Neutrophil (primary cell): ENCODE data around the gene DUSP3.

Source experiments
- H3K27ac ChIP-seq: fragments of 200-600 bp; sonication (generic); 2 replicates; pipeline ENCODE4 v1.5.1; 2016; ENCODE audit warnings: mild to moderate bottlenecking, moderate library complexity
- H3K27me3 ChIP-seq: fragments of 200-600 bp; sonication (generic); 2 replicates; pipeline ENCODE4 v1.6.0; 2016; ENCODE audit warnings: mild to moderate bottlenecking
- H3K36me3 ChIP-seq: fragments of 200-600 bp; sonication (generic); 2 replicates; pipeline ENCODE4 v1.5.1; 2017
- H3K4me1 ChIP-seq, 2 experiments: fragments of 200-600 bp in 1 of 2; sonication (generic) in 1 of 2; 1 replicate in 1 of 2; 2 replicates in 1 of 2; pipeline versions ENCODE4 v1.5.1 to v1.6.1; 2013 to 2016; ENCODE audit warnings: low read depth in 1 of 2, low read length in 1 of 2, mild to moderate bottlenecking in 1 of 2, moderate library complexity in 1 of 2; ENCODE audit not compliant: control insufficient read depth in 1 of 2, insufficient read depth in 1 of 2
- H3K4me3 ChIP-seq, 2 experiments: fragments of 200-600 bp in 1 of 2; sonication (generic) in 1 of 2; 1 replicate in 1 of 2; 2 replicates in 1 of 2; pipeline ENCODE4 v1.5.1; 2013 to 2016; ENCODE audit warnings: low read depth in 1 of 2, low read length in 1 of 2, mild to moderate bottlenecking in 1 of 2, moderate library complexity in 1 of 2
- H3K9me3 ChIP-seq: fragments of 200-600 bp; sonication (generic); 2 replicates; pipeline ENCODE4 v1.5.1; 2016
- TF ChIP-seq, protein P1 (sequence below): fragments of 200-600 bp; sonication (generic); IDR thresholded peaks from 2 replicates; pipeline ENCODE4 v1.5.1; 2016; ENCODE audit warnings: antibody characterized with exemption

DUSP3 gene

DNA sequence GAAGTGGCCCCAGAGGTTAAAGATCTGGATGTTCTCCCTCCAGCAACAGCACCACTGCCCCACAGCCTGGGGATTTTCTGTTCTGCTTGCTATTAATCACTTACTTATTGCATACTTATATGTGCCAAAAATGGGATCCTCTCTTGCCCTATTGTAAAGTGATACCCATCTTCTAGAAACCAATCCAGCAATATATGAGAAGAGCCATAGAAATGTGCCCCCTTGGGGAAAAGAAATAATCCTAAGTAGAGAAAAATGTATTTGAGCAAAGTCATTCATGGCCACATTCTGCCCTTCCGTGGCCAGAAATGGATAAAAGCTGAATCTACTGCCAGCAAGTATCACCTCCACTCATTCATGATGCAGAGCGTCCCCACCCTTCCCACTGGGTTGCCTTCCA is 41.1 kb downstream of the DUSP3 start:
- Histone ChIP-seq H3K9me3 (no peaks in the 10 kb centered on the region), H3K27ac (no peak overlapping the region), H3K36me3 (no peaks in the 10 kb centered on the region), H3K4me3 (no peak overlapping the region), H3K4me1 (no peaks in the 10 kb centered on the region), H3K27me3 (peaks cover 22% of the 10 kb centered on the region)
- TF ChIP-seq, protein P1, sequence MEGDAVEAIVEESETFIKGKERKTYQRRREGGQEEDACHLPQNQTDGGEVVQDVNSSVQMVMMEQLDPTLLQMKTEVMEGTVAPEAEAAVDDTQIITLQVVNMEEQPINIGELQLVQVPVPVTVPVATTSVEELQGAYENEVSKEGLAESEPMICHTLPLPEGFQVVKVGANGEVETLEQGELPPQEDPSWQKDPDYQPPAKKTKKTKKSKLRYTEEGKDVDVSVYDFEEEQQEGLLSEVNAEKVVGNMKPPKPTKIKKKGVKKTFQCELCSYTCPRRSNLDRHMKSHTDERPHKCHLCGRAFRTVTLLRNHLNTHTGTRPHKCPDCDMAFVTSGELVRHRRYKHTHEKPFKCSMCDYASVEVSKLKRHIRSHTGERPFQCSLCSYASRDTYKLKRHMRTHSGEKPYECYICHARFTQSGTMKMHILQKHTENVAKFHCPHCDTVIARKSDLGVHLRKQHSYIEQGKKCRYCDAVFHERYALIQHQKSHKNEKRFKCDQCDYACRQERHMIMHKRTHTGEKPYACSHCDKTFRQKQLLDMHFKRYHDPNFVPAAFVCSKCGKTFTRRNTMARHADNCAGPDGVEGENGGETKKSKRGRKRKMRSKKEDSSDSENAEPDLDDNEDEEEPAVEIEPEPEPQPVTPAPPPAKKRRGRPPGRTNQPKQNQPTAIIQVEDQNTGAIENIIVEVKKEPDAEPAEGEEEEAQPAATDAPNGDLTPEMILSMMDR: no peak

GRCh38 chr17:43736389-43736788 is 42.4 kb downstream of the DUSP3 start:
- Histone ChIP-seq H3K9me3 (no peaks in the 10 kb centered on the region), H3K4me1 (no peaks in the 10 kb centered on the region), H3K27ac (no peak overlapping the region), H3K36me3 (no peaks in the 10 kb centered on the region), H3K4me3 (no peak overlapping the region), H3K27me3 (peaks cover 22% of the 10 kb centered on the region)
- TF ChIP-seq, protein P1: no peak

DNA sequence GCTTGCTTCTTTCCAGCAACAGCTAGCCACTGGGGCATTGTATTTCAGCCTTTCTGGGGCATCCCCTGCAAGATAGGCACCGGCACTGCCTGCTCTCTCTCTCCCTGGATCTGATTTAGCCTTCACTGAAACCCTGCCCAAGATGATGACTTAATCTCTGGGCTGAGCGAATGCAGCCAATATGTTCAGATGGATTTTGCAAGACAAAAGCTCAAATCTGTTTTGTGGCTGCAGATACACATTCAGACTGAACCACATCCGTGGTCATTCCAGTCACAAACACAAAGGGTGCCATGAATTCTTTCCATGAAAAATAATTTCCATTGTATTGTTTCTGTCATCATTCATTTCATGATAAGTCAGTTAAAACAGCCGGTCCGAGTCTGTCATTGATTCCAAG is 44.4 kb downstream of the DUSP3 start:
- Histone ChIP-seq H3K27ac (no peak overlapping the region), H3K4me1 (no peaks in the 10 kb centered on the region), H3K27me3 (peaks cover 22% of the 10 kb centered on the region), H3K9me3 (no peaks in the 10 kb centered on the region), H3K36me3 (no peaks in the 10 kb centered on the region), H3K4me3 (no peak overlapping the region)
- TF ChIP-seq, protein P1: no peak

DNA sequence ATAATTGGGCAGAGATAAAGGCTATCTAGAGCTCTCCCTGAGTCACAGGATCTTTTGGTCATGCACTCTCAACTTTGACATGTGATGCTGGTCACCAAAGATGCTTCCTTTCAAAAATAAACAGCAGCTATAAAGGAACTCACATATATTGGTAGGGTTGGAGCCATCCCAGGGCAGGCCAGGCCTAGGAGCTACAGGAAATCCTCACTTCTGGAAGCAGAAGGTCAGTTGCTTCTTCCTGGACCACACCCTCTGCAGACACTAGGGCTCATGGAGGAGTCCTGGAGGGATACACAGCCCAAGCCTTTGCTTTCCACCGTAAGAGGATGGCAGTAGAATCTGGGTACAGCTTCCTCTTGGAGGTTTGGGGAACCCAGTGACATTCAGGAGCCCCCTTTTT is 44.8 kb downstream of the DUSP3 start:
- Histone ChIP-seq H3K36me3 (no peaks in the 10 kb centered on the region), H3K4me3 (no peak overlapping the region), H3K27me3 (peaks cover 22% of the 10 kb centered on the region), H3K4me1 (no peaks in the 10 kb centered on the region), H3K9me3 (no peaks in the 10 kb centered on the region), H3K27ac (no peak overlapping the region)
- TF ChIP-seq, protein P1: no peak

- Histone ChIP-seq H3K4me1 (no peaks in the 10 kb centered on the region), H3K9me3 (no peaks in the 10 kb centered on the region), H3K27me3 (peaks cover 22% of the 10 kb centered on the region), H3K4me3 (no peak overlapping the region), H3K36me3 (no peaks in the 10 kb centered on the region), H3K27ac (no peak overlapping the region)
- TF ChIP-seq, protein P1: no peak
These were observed 45.8 kb downstream of the DUSP3 start for GRCh38 chr17:43732958-43733357.

- no peak overlapping the region for H3K27ac ChIP-seq
- no peaks in the 10 kb centered on the region for H3K9me3 ChIP-seq
- H3K27me3 ChIP-seq: no peaks in the 10 kb centered on the region
- H3K36me3 ChIP-seq: no peaks in the 10 kb centered on the region
- TF ChIP-seq, protein P1: no peak
- H3K4me3 ChIP-seq: no peak overlapping the region
- H3K4me1 ChIP-seq: no peaks in the 10 kb centered on the region
These were observed 50.7 kb downstream of the DUSP3 start for GRCh38 chr17:43728081-43728480.
